DND-41 (cell line): Measurements from ENCODE around the gene PLCG1.

Experiments
- ATAC-seq: fragments of 200-7000 bp; cut with Tn5 transposase; 3 replicates; pipeline ENCODE4 v1.9.1; 2021; ENCODE audit warnings: low read depth; ENCODE audit not compliant: insufficient read depth
- DNase-seq: peaks from one replicate; pipeline ENCODE4 v3.0.0-alpha.2; 2020
- H2AFZ ChIP-seq: 2 replicates; pipeline ENCODE4 v1.6.0; 2012; ENCODE audit warnings: low read depth, low read length
- H3K27ac ChIP-seq: 2 replicates; pipeline ENCODE4 v1.5.1; 2012; ENCODE audit warnings: low read length, inconsistent platforms
- H3K27me3 ChIP-seq: fragments of 200-600 bp; sonication (generic); 2 replicates; pipeline ENCODE4 v1.6.0; 2012; ENCODE audit warnings: low read length, mild to moderate bottlenecking, inconsistent platforms; ENCODE audit not compliant: insufficient read depth, poor library complexity
- H3K36me3 ChIP-seq: 2 replicates; pipeline ENCODE4 v1.5.1; 2012; ENCODE audit warnings: low read length, inconsistent platforms; ENCODE audit not compliant: insufficient read depth
- H3K4me1 ChIP-seq: 2 replicates; pipeline ENCODE4 v1.5.1; 2012; ENCODE audit warnings: mild to moderate bottlenecking, low read length; ENCODE audit not compliant: insufficient read depth
- H3K4me2 ChIP-seq: 2 replicates; pipeline ENCODE4 v1.6.0; 2012; ENCODE audit warnings: mild to moderate bottlenecking, moderate library complexity, low read length, inconsistent platforms; ENCODE audit not compliant: insufficient read depth
- H3K4me3 ChIP-seq, 2 experiments: fragments of 200-600 bp in 1 of 2; shearing (Covaris generic) in 1 of 2; 2 replicates each; pipeline ENCODE4 v1.5.1; 2012 to 2016; ENCODE audit warnings: inconsistent platforms in 2 of 2, low read length in 2 of 2, mild to moderate bottlenecking in 2 of 2, low read depth in 1 of 2, moderate library complexity in 1 of 2
- H3K79me2 ChIP-seq: 2 replicates; pipeline ENCODE4 v1.6.0; 2012; ENCODE audit warnings: low read length, inconsistent platforms; ENCODE audit not compliant: insufficient read depth
- H3K9ac ChIP-seq: 2 replicates; pipeline ENCODE4 v1.6.0; 2012; ENCODE audit warnings: low read depth, mild to moderate bottlenecking, inconsistent platforms, low read length, moderate library complexity
- H3K9me3 ChIP-seq: 2 replicates; pipeline ENCODE4 v1.5.1; 2012; ENCODE audit warnings: low read length, moderate library complexity, mild to moderate bottlenecking, inconsistent platforms; ENCODE audit not compliant: insufficient read depth, severe bottlenecking
- H4K20me1 ChIP-seq: 2 replicates; pipeline ENCODE4 v1.6.0; 2012; ENCODE audit warnings: low read length; ENCODE audit not compliant: insufficient read depth
- EZH2 ChIP-seq: IDR thresholded peaks from 3 replicates; pipeline ENCODE4 v1.6.1; 2012; ENCODE audit warnings: borderline replicate concordance, low read depth, mild to moderate bottlenecking, moderate library complexity, low read length, inconsistent platforms; ENCODE audit not compliant: severe bottlenecking
- TF ChIP-seq, protein P1 (sequence below): IDR thresholded peaks from 2 replicates; pipeline ENCODE4 v1.5.1; 2012; ENCODE audit warnings: borderline replicate concordance, low read length, moderate library complexity, mild to moderate bottlenecking; ENCODE audit not compliant: poor library complexity, severe bottlenecking; ENCODE audit errors: extremely low read depth

PLCG1 gene

DNA sequence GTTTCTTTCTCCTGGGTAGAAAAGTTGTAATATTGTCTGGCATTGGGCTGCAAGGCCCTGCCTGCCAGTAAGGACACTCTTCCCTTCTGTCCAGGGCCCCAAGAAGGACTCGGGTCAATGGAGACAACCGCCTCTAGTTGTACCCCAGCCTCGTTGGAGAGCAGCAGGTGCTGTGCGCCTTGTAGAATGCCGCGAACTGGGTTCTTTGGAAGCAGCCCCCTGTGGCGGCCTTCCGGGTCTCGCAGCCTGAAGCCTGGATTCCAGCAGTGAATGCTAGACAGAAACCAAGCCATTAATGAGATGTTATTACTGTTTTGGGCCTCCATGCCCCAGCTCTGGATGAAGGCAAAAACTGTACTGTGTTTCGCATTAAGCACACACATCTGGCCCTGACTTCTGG, 37.0 kb downstream of the PLCG1 start:
- Histone ChIP-seq H3K27ac (no peak overlapping the region), H3K9me3 (no peaks in the 10 kb centered on the region), H2AFZ (no peak overlapping the region), H3K36me3 (peaks cover 87% of the 10 kb centered on the region), H3K9ac (no peak overlapping the region), H3K4me2 (no peak overlapping the region), H3K4me3 (no peak overlapping the region), H3K27me3 (no peaks in the 10 kb centered on the region), H3K4me1 (no peaks in the 10 kb centered on the region), H3K79me2 (no peaks in the 10 kb centered on the region; the same call in 1 of the 2 replicates), H4K20me1 (peaks cover 46% of the 10 kb centered on the region)
- DNase-seq (no peak), ATAC-seq (no peak)
- TF ChIP-seq, protein P1, sequence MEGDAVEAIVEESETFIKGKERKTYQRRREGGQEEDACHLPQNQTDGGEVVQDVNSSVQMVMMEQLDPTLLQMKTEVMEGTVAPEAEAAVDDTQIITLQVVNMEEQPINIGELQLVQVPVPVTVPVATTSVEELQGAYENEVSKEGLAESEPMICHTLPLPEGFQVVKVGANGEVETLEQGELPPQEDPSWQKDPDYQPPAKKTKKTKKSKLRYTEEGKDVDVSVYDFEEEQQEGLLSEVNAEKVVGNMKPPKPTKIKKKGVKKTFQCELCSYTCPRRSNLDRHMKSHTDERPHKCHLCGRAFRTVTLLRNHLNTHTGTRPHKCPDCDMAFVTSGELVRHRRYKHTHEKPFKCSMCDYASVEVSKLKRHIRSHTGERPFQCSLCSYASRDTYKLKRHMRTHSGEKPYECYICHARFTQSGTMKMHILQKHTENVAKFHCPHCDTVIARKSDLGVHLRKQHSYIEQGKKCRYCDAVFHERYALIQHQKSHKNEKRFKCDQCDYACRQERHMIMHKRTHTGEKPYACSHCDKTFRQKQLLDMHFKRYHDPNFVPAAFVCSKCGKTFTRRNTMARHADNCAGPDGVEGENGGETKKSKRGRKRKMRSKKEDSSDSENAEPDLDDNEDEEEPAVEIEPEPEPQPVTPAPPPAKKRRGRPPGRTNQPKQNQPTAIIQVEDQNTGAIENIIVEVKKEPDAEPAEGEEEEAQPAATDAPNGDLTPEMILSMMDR = no peak
- TF ChIP-seq EZH2 = no peak

DNA sequence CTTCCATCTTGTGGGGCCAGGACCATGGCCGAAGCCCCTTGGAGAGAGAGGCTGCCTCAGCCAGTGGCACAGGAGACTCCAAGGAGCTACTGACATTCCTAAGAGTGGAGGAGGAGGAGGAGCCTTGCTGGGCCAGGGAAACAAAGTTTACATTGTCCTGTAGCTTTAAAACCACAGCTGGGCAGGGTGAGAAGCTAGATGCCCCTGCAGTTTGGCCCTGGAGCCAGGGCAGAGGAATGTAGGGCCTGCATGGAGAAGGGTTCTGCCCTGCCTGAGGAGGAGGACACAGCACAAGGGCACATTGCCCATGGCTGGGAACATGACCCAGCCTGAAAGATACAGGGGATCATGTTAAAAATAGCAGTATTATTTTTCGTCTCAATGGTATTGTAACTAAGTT, 37.4 kb downstream of the PLCG1 start:
- no peak overlapping the region for H3K4me2 ChIP-seq
- H3K4me3 ChIP-seq = no peak overlapping the region
- H3K27ac ChIP-seq = no peak overlapping the region
- no peaks in the 10 kb centered on the region for H3K9me3 ChIP-seq
- ATAC-seq (no peak), DNase-seq (no peak)
- H4K20me1 ChIP-seq = peaks cover 42% of the 10 kb centered on the region
- H3K27me3 ChIP-seq = no peaks in the 10 kb centered on the region
- no peaks in the 10 kb centered on the region for H3K79me2 ChIP-seq
- H3K9ac ChIP-seq = no peak overlapping the region
- H3K4me1 ChIP-seq = no peaks in the 10 kb centered on the region
- no peak overlapping the region for H2AFZ ChIP-seq
- TF ChIP-seq, protein P1 = no peak
- TF ChIP-seq EZH2 = no peak
- peaks cover 83% of the 10 kb centered on the region for H3K36me3 ChIP-seq

DNA sequence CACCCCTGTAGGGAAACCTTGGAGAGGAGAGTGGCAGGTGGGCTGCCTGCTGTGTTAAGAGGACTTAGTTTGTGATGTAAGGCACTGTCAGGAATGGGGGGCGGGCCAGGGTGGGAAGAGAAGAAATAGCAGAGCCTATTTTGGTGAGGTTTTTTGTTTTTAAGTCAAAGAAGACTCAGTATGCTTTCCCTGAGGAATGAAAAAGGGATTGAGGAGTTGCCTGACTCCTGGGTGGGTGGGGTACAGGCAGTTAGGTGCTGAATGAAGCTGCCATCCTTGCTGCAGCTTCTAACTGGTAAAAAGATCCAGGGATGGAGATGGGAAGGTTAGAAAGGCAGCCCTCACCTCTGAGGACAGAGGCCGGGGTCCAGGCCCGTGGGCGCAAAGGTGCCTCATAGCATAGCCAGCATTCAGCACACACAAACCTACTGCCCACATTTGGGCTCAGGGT, 37.9 kb downstream of the PLCG1 start:
- no peak overlapping the region for H3K4me2 ChIP-seq
- no peak overlapping the region for H3K9ac ChIP-seq
- H4K20me1 ChIP-seq = peaks cover 38% of the 10 kb centered on the region
- no peaks in the 10 kb centered on the region for H3K27me3 ChIP-seq
- no peak overlapping the region for H3K4me3 ChIP-seq
- H3K79me2 ChIP-seq = no peaks in the 10 kb centered on the region
- TF ChIP-seq, protein P1 = no peak
- TF ChIP-seq EZH2 = no peak
- ATAC-seq = no peak
- DNase-seq = peak; percentile 2
- no peaks in the 10 kb centered on the region for H3K4me1 ChIP-seq
- H3K9me3 ChIP-seq = no peaks in the 10 kb centered on the region
- H3K27ac ChIP-seq = no peak overlapping the region
- no peak overlapping the region for H2AFZ ChIP-seq
- H3K36me3 ChIP-seq = peaks cover 78% of the 10 kb centered on the region
